ENCODE results near the gene C1orf141.
A peak's percentile ranks its signal among the peaks of the same experiment; 100 is the strongest.

C1orf141 gene

GRCh38 chr1:67159233-67159632, 24.5 kb upstream of the C1orf141 start:
- no CpG with 5 or more reads among the region's 2 CpGs for WGBS (ENCODE audit: extremely low coverage, insufficient coverage, insufficient read length)

GRCh38 chr1:67158401-67158800, 23.6 kb upstream of the C1orf141 start:
- no peak overlapping the region for H3K23ac ChIP-seq (ENCODE audit: low read length)
- WGBS (ENCODE audit: extremely low coverage, insufficient coverage, insufficient read length): no CpG with 5 or more reads among the region's 2 CpGs
- no peak overlapping the region for H2AFZ ChIP-seq (ENCODE audit: insufficient read depth, low read length, poor library complexity)
- H2BK5ac ChIP-seq (ENCODE audit: low read depth, low read length, poor library complexity): no peak overlapping the region
- DNase-seq: peak in 1 of 2 donors; percentile 38
- H4K8ac ChIP-seq (ENCODE audit: low read depth, low read length): no peak overlapping the region
- H4K91ac ChIP-seq (ENCODE audit: low read depth, low read length): no peak overlapping the region
- peaks cover 0 to 2% of the 10 kb centered on the region in 2 experiments for H3K4me1 ChIP-seq (ENCODE audit: control insufficient read depth in 1 of 2, insufficient read depth in 2 of 2, low read length in 2 of 2)
- H3K4me3 ChIP-seq (ENCODE audit: low read depth, low read length): no peak overlapping the region
- no peak overlapping the region for H2BK12ac ChIP-seq (ENCODE audit: low read length)
- H3K4me2 ChIP-seq (ENCODE audit: low read length): no peak overlapping the region
- no peak overlapping the region for H3K9ac ChIP-seq (ENCODE audit: low read length)
- no peaks in the 10 kb centered on the region for H3K27me3 ChIP-seq (ENCODE audit: insufficient read depth, low read length)
- no peak overlapping the region for H3K18ac ChIP-seq (ENCODE audit: low read length)
- no peak overlapping the region for H3K14ac ChIP-seq (ENCODE audit: low read length)
- H2BK120ac ChIP-seq (ENCODE audit: insufficient read depth, low read length, poor library complexity): no peak overlapping the region
- H4K12ac ChIP-seq (ENCODE audit: low read depth, low read length): no peak overlapping the region
- H2AK5ac ChIP-seq (ENCODE audit: low read length): no peak overlapping the region
- H3K4ac ChIP-seq (ENCODE audit: low read depth, low read length): no peak overlapping the region
- H3K79me1 ChIP-seq (ENCODE audit: low read length): no peaks in the 10 kb centered on the region
- no peaks in the 10 kb centered on the region for H3K79me2 ChIP-seq (ENCODE audit: control insufficient read depth, insufficient read depth, low read length, poor library complexity)
- no peak overlapping the region for H3K27ac ChIP-seq (ENCODE audit: low read depth, low read length)
- no peaks in the 10 kb centered on the region for H3K36me3 ChIP-seq (ENCODE audit: control insufficient read depth in 1 of 2, insufficient read depth in 2 of 2, low read length in 2 of 2)
- no peaks in the 10 kb centered on the region for H3K9me3 ChIP-seq (ENCODE audit: insufficient read depth, low read depth, low read length)

More at GRCh38 chr1:67159233-67159632, 24.5 kb upstream of the C1orf141 start:
- Histone ChIP-seq H3K14ac (ENCODE audit: low read length) (no peak overlapping the region), H4K91ac (ENCODE audit: low read depth, low read length) (no peak overlapping the region), H3K18ac (ENCODE audit: low read length) (no peak overlapping the region), H3K4me1 (ENCODE audit: control insufficient read depth in 1 of 2, insufficient read depth in 2 of 2, low read length in 2 of 2) (peaks cover 0 to 2% of the 10 kb centered on the region in 2 experiments), H4K8ac (ENCODE audit: low read depth, low read length) (no peak overlapping the region), H3K36me3 (ENCODE audit: control insufficient read depth in 1 of 2, insufficient read depth in 2 of 2, low read length in 2 of 2) (no peaks in the 10 kb centered on the region), H2BK120ac (ENCODE audit: insufficient read depth, low read length, poor library complexity) (no peak overlapping the region), H3K9ac (ENCODE audit: low read length) (no peak overlapping the region), H2AFZ (ENCODE audit: insufficient read depth, low read length, poor library complexity) (no peak overlapping the region), H2BK12ac (ENCODE audit: low read length) (no peak overlapping the region), H3K27ac (ENCODE audit: low read depth, low read length) (no peak overlapping the region), H3K79me1 (ENCODE audit: low read length) (no peaks in the 10 kb centered on the region), H3K4me2 (ENCODE audit: low read length) (no peak overlapping the region), H3K4me3 (ENCODE audit: low read depth, low read length) (no peak overlapping the region), H3K79me2 (ENCODE audit: control insufficient read depth, insufficient read depth, low read length, poor library complexity) (no peaks in the 10 kb centered on the region), H3K27me3 (ENCODE audit: insufficient read depth, low read length) (no peaks in the 10 kb centered on the region), H2BK5ac (ENCODE audit: low read depth, low read length, poor library complexity) (no peak overlapping the region), H3K4ac (ENCODE audit: low read depth, low read length) (no peak overlapping the region), H3K9me3 (ENCODE audit: insufficient read depth, low read depth, low read length) (no peaks in the 10 kb centered on the region), H3K23ac (ENCODE audit: low read length) (no peak overlapping the region), H2AK5ac (ENCODE audit: low read length) (no peak overlapping the region), H4K12ac (ENCODE audit: low read depth, low read length) (no peak overlapping the region)
- DNase-seq: no peak

- no peak for DNase-seq
- H3K79me2 ChIP-seq (ENCODE audit: control insufficient read depth, insufficient read depth, low read length, poor library complexity): no peaks in the 10 kb centered on the region
- H3K9me3 ChIP-seq (ENCODE audit: insufficient read depth, low read depth, low read length): no peaks in the 10 kb centered on the region
- H2BK12ac ChIP-seq (ENCODE audit: low read length): no peak overlapping the region
- peaks cover 2 to 3% of the 10 kb centered on the region in 2 experiments for H3K4me1 ChIP-seq (ENCODE audit: control insufficient read depth in 1 of 2, insufficient read depth in 2 of 2, low read length in 2 of 2)
- H4K12ac ChIP-seq (ENCODE audit: low read depth, low read length): no peak overlapping the region
- H4K8ac ChIP-seq (ENCODE audit: low read depth, low read length): no peak overlapping the region
- H2AFZ ChIP-seq (ENCODE audit: insufficient read depth, low read length, poor library complexity): no peak overlapping the region
- no peak overlapping the region for H3K14ac ChIP-seq (ENCODE audit: low read length)
- no CpG with 5 or more reads among the region's 4 CpGs for WGBS (ENCODE audit: extremely low coverage, insufficient coverage, insufficient read length)
- no peak overlapping the region for H2AK5ac ChIP-seq (ENCODE audit: low read length)
- no peak overlapping the region for H2BK120ac ChIP-seq (ENCODE audit: insufficient read depth, low read length, poor library complexity)
- H3K27ac ChIP-seq (ENCODE audit: low read depth, low read length): no peak overlapping the region
- no peak overlapping the region for H3K23ac ChIP-seq (ENCODE audit: low read length)
- no peak overlapping the region for H4K91ac ChIP-seq (ENCODE audit: low read depth, low read length)
- H3K4ac ChIP-seq (ENCODE audit: low read depth, low read length): no peak overlapping the region
- no peaks in the 10 kb centered on the region for H3K27me3 ChIP-seq (ENCODE audit: insufficient read depth, low read length)
- no peak overlapping the region for H3K4me3 ChIP-seq (ENCODE audit: low read depth, low read length)
- H2BK5ac ChIP-seq (ENCODE audit: low read depth, low read length, poor library complexity): no peak overlapping the region
- H3K9ac ChIP-seq (ENCODE audit: low read length): no peak overlapping the region
- H3K4me2 ChIP-seq (ENCODE audit: low read length): no peak overlapping the region
- no peaks in the 10 kb centered on the region for H3K36me3 ChIP-seq (ENCODE audit: control insufficient read depth in 1 of 2, insufficient read depth in 2 of 2, low read length in 2 of 2)
- H3K79me1 ChIP-seq (ENCODE audit: low read length): no peaks in the 10 kb centered on the region
- H3K18ac ChIP-seq (ENCODE audit: low read length): no peak overlapping the region
Observed at GRCh38 chr1:67150931-67151330, 16.2 kb upstream of the C1orf141 start.

GRCh38 chr1:67149179-67149770, 14.5 kb upstream of the C1orf141 start:
- no peaks in the 10 kb centered on the region for H3K27me3 ChIP-seq (ENCODE audit: insufficient read depth, low read length)
- H3K79me1 ChIP-seq (ENCODE audit: low read length): no peaks in the 10 kb centered on the region
- no peak overlapping the region for H2BK12ac ChIP-seq (ENCODE audit: low read length)
- no peak overlapping the region for H3K9ac ChIP-seq (ENCODE audit: low read length)
- H4K91ac ChIP-seq (ENCODE audit: low read depth, low read length): no peak overlapping the region
- no peak overlapping the region for H2AFZ ChIP-seq (ENCODE audit: insufficient read depth, low read length, poor library complexity)
- no CpG with 5 or more reads among the region's 9 CpGs for whole genome bisulfite sequencing (ENCODE audit: extremely low coverage, insufficient coverage, insufficient read length)
- no peaks in the 10 kb centered on the region for H3K36me3 ChIP-seq (ENCODE audit: control insufficient read depth in 1 of 2, insufficient read depth in 2 of 2, low read length in 2 of 2)
- DNase-seq: peak; percentile 53 to 80
- peaks cover 2 to 3% of the 10 kb centered on the region in 2 experiments for H3K4me1 ChIP-seq (ENCODE audit: control insufficient read depth in 1 of 2, insufficient read depth in 2 of 2, low read length in 2 of 2)
- H3K9me3 ChIP-seq (ENCODE audit: insufficient read depth, low read depth, low read length): no peaks in the 10 kb centered on the region
- no peak overlapping the region for H3K4ac ChIP-seq (ENCODE audit: low read depth, low read length)
- no peak overlapping the region for H3K23ac ChIP-seq (ENCODE audit: low read length)
- no peak overlapping the region for H3K18ac ChIP-seq (ENCODE audit: low read length)
- no peak overlapping the region for H3K4me3 ChIP-seq (ENCODE audit: low read depth, low read length)
- H4K8ac ChIP-seq (ENCODE audit: low read depth, low read length): no peak overlapping the region
- no peak overlapping the region for H2AK5ac ChIP-seq (ENCODE audit: low read length)
- H3K27ac ChIP-seq (ENCODE audit: low read depth, low read length): no peak overlapping the region
- no peak overlapping the region for H3K14ac ChIP-seq (ENCODE audit: low read length)
- no peak overlapping the region for H4K12ac ChIP-seq (ENCODE audit: low read depth, low read length)
- no peak overlapping the region for H2BK120ac ChIP-seq (ENCODE audit: insufficient read depth, low read length, poor library complexity)
- H3K79me2 ChIP-seq (ENCODE audit: control insufficient read depth, insufficient read depth, low read length, poor library complexity): no peaks in the 10 kb centered on the region
- H2BK5ac ChIP-seq (ENCODE audit: low read depth, low read length, poor library complexity): no peak overlapping the region
- no peak overlapping the region for H3K4me2 ChIP-seq (ENCODE audit: low read length)

All from trophoblast cell (in vitro differentiated cells and primary cell).